GM18858 (cell line): ENCODE measurements around the gene MLXIP.
A peak's percentile ranks its signal among the peaks of the same experiment; 100 is the strongest.
"Not testable (repeated sequence)": the region's sequence is repeated elsewhere in the genome, so short reads cannot be mapped to it uniquely, and the experiment has no call there.

Source experiments
- ATAC-seq: cut with Tn5 transposase; IDR thresholded peaks from one replicate; pipeline ENCODE4 v1.9.1; 2021; ENCODE audit not compliant: unreplicated experiment

Gene MLXIP

GRCh38 chr12:122054842-122055520 lies 23.6 kb upstream of the MLXIP start:
- ATAC-seq, result no peak

- not testable (repeated sequence) for ATAC-seq
Measured at GRCh38 chr12:122056406-122056805, 22.1 kb upstream of the MLXIP start.

GRCh38 chr12:122057007-122057735 lies 21.4 kb upstream of the MLXIP start:
- no peak for ATAC-seq

- no peak for ATAC-seq
Measured at GRCh38 chr12:122057769-122058168, 20.8 kb upstream of the MLXIP start.

GRCh38 chr12:122058549-122059149 lies 19.9 kb upstream of the MLXIP start:
- ATAC-seq, result no peak

GRCh38 chr12:122059203-122059960 lies 19.2 kb upstream of the MLXIP start:
- ATAC-seq, result no peak

GRCh38 chr12:122060081-122060501 lies 18.5 kb upstream of the MLXIP start:
- no peak for ATAC-seq

- no peak for ATAC-seq
Measured at GRCh38 chr12:122061253-122061652, 17.3 kb upstream of the MLXIP start.

- no peak for ATAC-seq
Measured at GRCh38 chr12:122062832-122063693, 15.5 kb upstream of the MLXIP start.

- no peak for ATAC-seq
Measured at GRCh38 chr12:122063694-122064024, 14.9 kb upstream of the MLXIP start.

- ATAC-seq, result no peak
Measured at GRCh38 chr12:122064025-122064777, 14.4 kb upstream of the MLXIP start.

- ATAC-seq, result no peak
Measured at GRCh38 chr12:122064780-122065588, 13.6 kb upstream of the MLXIP start.

GRCh38 chr12:122067548-122067947 lies 11.0 kb upstream of the MLXIP start:
- no peak for ATAC-seq

GRCh38 chr12:122067966-122068365 lies 10.6 kb upstream of the MLXIP start:
- ATAC-seq, result peak; percentile 67

GRCh38 chr12:122072031-122072970 lies 6.3 kb upstream of the MLXIP start:
- ATAC-seq, result no peak

GRCh38 chr12:122073815-122074214 lies 4.7 kb upstream of the MLXIP start:
- no peak for ATAC-seq

GRCh38 chr12:122076743-122077495 lies 1.6 kb upstream of the MLXIP start:
- ATAC-seq, result no peak
